Esophagus squamous epithelium (tissue), 4 donors: ENCODE data around the gene LTBP1.

Experiments used
- CTCF ChIP-seq, 6 experiments: fragments of 450-650 bp in 4 of 6; fragments of 200-600 bp in 2 of 6; sonication (generic) in 2 of 6; IDR thresholded peaks; one replicate each; pipeline ENCODE4 v1.5.1; 2016 to 2019; ENCODE audit warnings: antibody characterized with exemption in 6 of 6, mild to moderate bottlenecking in 4 of 6, moderate library complexity in 4 of 6
- POLR2A ChIP-seq, 4 donors: fragments of 450-650 bp; IDR thresholded peaks; one replicate each; pipeline ENCODE4 v1.6.1; 2017; ENCODE audit warnings: antibody characterized with exemption in 4 of 4, mild to moderate bottlenecking in 4 of 4, moderate library complexity in 3 of 4

- TF ChIP-seq CTCF (IDR thresholded peaks at IDR 0.05) (no peak), POLR2A (IDR thresholded peaks at IDR 0.05) (no peak)
Observed at GRCh38 chr2:33022395-33022985, 75.7 kb downstream of the LTBP1 start.
